ENCODE results near the gene RARRES2. TPM values are rescaled to one million over a fixed set of nuclear protein-coding genes. Genes with fewer than 3 reads are reported as not detected.

Gene RARRES2
- polyA plus RNA-seq, 1 donor (not counting 4 experiments of a cell fraction or from before 2014, with no cell fraction given), result not detected

- no peak for DNase-seq (ENCODE audit: low read depth, low spot score)
- no peaks in the 10 kb centered on the region for H4K20me1 ChIP-seq (ENCODE audit: control insufficient read depth, extremely low read depth, insufficient read depth, low read length)
- dilution Hi-C loops (cut with MboI; ENCODE audit: extremely low pct_ligation_motif_present, low sequenced_read_pairs), result no loop called here
- no peak overlapping the region for H3K27ac ChIP-seq (ENCODE audit: control insufficient read depth, insufficient read depth, low read length)
- no peak overlapping the region for H3K4me2 ChIP-seq (ENCODE audit: control insufficient read depth, extremely low read depth, insufficient read depth, low read depth, low read length)
- H3K79me2 ChIP-seq (ENCODE audit: control insufficient read depth, insufficient read depth, low read length), result no peaks in the 10 kb centered on the region
- FAIRE-seq, result no peak
- H3K4me1 ChIP-seq (ENCODE audit: control insufficient read depth, extremely low read depth, insufficient read depth, low read length), result no peaks in the 10 kb centered on the region
- H2AFZ ChIP-seq (ENCODE audit: control insufficient read depth, low read length), result no peak overlapping the region
- no peaks in the 10 kb centered on the region for H3K36me3 ChIP-seq (ENCODE audit: control insufficient read depth in 2 of 2, extremely low read depth in 1 of 2, insufficient read depth in 2 of 2, low read length in 2 of 2)
- no peak overlapping the region for H3K9ac ChIP-seq (ENCODE audit: control insufficient read depth, extremely low read depth, insufficient read depth, low read length)
- no peaks in the 10 kb centered on the region for H3K9me1 ChIP-seq (ENCODE audit: control insufficient read depth, extremely low read depth, insufficient read depth, low read length)
- H3K4me3 ChIP-seq (ENCODE audit: control insufficient read depth in 2 of 3, extremely low read depth in 1 of 3, insufficient read depth in 2 of 3, low read depth in 1 of 3, low read length in 3 of 3), result no peak overlapping the region
- TF ChIP-seq CTCF (optimal IDR thresholded peaks at IDR 0.05 in 1 of 3, IDR thresholded peaks at IDR 0.05 in 1 of 3, conservative IDR thresholded peaks at IDR 0.05 in 1 of 3; ENCODE audit: extremely low read depth in 1 of 3, insufficient read depth in 2 of 3, low read length in 3 of 3) (no peak), EZH2 (IDR thresholded peaks at IDR 0.05; ENCODE audit: low read length) (no peak)
- peaks cover 16% of the 10 kb centered on the region for H3K27me3 ChIP-seq (ENCODE audit: control insufficient read depth, extremely low read depth, insufficient read depth, low read length)
- no peaks in the 10 kb centered on the region for H3K9me3 ChIP-seq (ENCODE audit: control insufficient read depth, low read depth, low read length)
Observed at GRCh38 chr7:150335774-150336112, 5.7 kb downstream of the RARRES2 start.

GRCh38 chr7:150335108-150335773 lies 6.2 kb downstream of the RARRES2 start:
- DNase-seq (ENCODE audit: low read depth, low spot score), result no peak
- Histone ChIP-seq H2AFZ (ENCODE audit: control insufficient read depth, low read length) (no peak overlapping the region), H3K9me1 (ENCODE audit: control insufficient read depth, extremely low read depth, insufficient read depth, low read length) (no peaks in the 10 kb centered on the region), H3K9ac (ENCODE audit: control insufficient read depth, extremely low read depth, insufficient read depth, low read length) (no peak overlapping the region), H3K4me1 (ENCODE audit: control insufficient read depth, extremely low read depth, insufficient read depth, low read length) (no peaks in the 10 kb centered on the region), H3K4me2 (ENCODE audit: control insufficient read depth, extremely low read depth, insufficient read depth, low read depth, low read length) (no peak overlapping the region), H3K4me3 (ENCODE audit: control insufficient read depth in 2 of 3, extremely low read depth in 1 of 3, insufficient read depth in 2 of 3, low read depth in 1 of 3, low read length in 3 of 3) (no peak overlapping the region), H3K79me2 (ENCODE audit: control insufficient read depth, insufficient read depth, low read length) (no peaks in the 10 kb centered on the region), H3K9me3 (ENCODE audit: control insufficient read depth, low read depth, low read length) (no peaks in the 10 kb centered on the region), H3K36me3 (ENCODE audit: control insufficient read depth in 2 of 2, extremely low read depth in 1 of 2, insufficient read depth in 2 of 2, low read length in 2 of 2) (no peaks in the 10 kb centered on the region), H3K27me3 (ENCODE audit: control insufficient read depth, extremely low read depth, insufficient read depth, low read length) (peaks cover 11% of the 10 kb centered on the region), H3K27ac (ENCODE audit: control insufficient read depth, insufficient read depth, low read length) (no peak overlapping the region), H4K20me1 (ENCODE audit: control insufficient read depth, extremely low read depth, insufficient read depth, low read length) (no peaks in the 10 kb centered on the region)
- no peak for TF ChIP-seq EZH2 (IDR thresholded peaks at IDR 0.05; ENCODE audit: low read length)
- no peak for TF ChIP-seq CTCF (optimal IDR thresholded peaks at IDR 0.05 in 1 of 3, IDR thresholded peaks at IDR 0.05 in 1 of 3, conservative IDR thresholded peaks at IDR 0.05 in 1 of 3; ENCODE audit: extremely low read depth in 1 of 3, insufficient read depth in 2 of 3, low read length in 3 of 3)
- FAIRE-seq, result no peak
- dilution Hi-C loops (cut with MboI; ENCODE audit: extremely low pct_ligation_motif_present, low sequenced_read_pairs), result no loop called here
